HL-60 (cell line): ENCODE data around the gene GPLD1.

ENCODE experiments used
- DNase-seq, 2 experiments: peaks; one replicate each; pipeline ENCODE4 v3.0.0-alpha.2; 2010 to 2020; ENCODE audit warnings: low read depth in 1 of 2, low spot score in 1 of 2
- H3K27ac ChIP-seq: fragments of 250-450 bp; sonication (Bioruptor Pico); replicated peaks from 2 replicates; pipeline ENCODE4 v1.5.1; 2020; ENCODE audit warnings: mild to moderate bottlenecking, moderate library complexity
- H3K27me3 ChIP-seq: fragments of 250-450 bp; sonication (Bioruptor Pico); 2 replicates; pipeline ENCODE4 v1.5.1; 2021; ENCODE audit warnings: mild to moderate bottlenecking, moderate library complexity; ENCODE audit not compliant: insufficient read depth, poor library complexity, severe bottlenecking
- H3K4me3 ChIP-seq: replicated peaks from 2 replicates; pipeline ENCODE4 v1.5.1; 2011; ENCODE audit warnings: mild to moderate bottlenecking, control low read depth, low read length; ENCODE audit not compliant: insufficient read depth
- GABPA ChIP-seq: IDR thresholded peaks from 2 replicates; pipeline ENCODE4 v1.6.1; 2012; ENCODE audit warnings: low read depth
- POLR2AphosphoS5 ChIP-seq: IDR thresholded peaks from 2 replicates; pipeline ENCODE4 v1.6.1; 2012; ENCODE audit warnings: low read depth
- SPI1 ChIP-seq: IDR thresholded peaks from 2 replicates; pipeline ENCODE4 v1.6.1; 2012; ENCODE audit warnings: low read depth, mild to moderate bottlenecking, borderline replicate concordance
- TF ChIP-seq, protein P1 (sequence below): IDR thresholded peaks from one replicate; pipeline ENCODE4 v1.5.1; 2011; ENCODE audit warnings: low read length, control low read depth, inconsistent platforms; ENCODE audit not compliant: insufficient read depth
- TF ChIP-seq, protein P2 (sequence below): IDR thresholded peaks from 2 replicates; pipeline ENCODE4 v1.6.1; 2012; ENCODE audit warnings: low read depth; ENCODE audit not compliant: insufficient replicate concordance

GPLD1 gene

DNA sequence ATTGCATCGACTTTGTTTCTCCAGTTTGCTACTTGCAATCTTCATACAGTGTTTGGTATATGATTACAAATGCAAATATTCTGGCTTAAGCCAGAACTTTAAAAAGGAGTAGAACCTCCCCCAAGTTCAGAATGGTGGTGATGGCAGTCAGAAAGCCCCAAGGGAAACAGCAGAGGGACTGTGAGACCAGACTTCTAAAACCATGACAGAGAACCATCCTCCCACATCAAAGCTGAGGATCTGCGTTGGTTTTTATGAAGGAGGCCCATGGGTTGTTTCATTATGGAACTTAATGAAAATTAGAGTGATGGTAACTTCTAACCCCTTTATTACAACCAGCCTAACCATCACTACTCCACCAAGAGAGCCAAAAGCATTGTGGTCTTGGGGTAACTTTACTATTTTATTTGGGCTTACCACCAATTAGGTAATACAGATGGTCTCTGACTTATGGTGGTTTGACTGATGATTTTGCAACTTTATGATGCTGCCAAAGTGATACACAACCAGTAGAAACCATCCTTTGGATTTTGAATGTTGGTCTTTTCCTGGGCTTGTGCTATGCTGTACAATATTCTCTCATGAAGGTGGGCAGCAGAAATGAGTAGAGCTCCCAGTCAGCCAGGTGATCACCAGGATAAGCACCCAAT lies 97.5 kb downstream of the GPLD1 start:
- Histone ChIP-seq H3K27ac (no peak overlapping the region), H3K27me3 (no peaks in the 10 kb centered on the region), H3K4me3 (no peak overlapping the region)
- no peak for DNase-seq
- TF ChIP-seq, protein P1, sequence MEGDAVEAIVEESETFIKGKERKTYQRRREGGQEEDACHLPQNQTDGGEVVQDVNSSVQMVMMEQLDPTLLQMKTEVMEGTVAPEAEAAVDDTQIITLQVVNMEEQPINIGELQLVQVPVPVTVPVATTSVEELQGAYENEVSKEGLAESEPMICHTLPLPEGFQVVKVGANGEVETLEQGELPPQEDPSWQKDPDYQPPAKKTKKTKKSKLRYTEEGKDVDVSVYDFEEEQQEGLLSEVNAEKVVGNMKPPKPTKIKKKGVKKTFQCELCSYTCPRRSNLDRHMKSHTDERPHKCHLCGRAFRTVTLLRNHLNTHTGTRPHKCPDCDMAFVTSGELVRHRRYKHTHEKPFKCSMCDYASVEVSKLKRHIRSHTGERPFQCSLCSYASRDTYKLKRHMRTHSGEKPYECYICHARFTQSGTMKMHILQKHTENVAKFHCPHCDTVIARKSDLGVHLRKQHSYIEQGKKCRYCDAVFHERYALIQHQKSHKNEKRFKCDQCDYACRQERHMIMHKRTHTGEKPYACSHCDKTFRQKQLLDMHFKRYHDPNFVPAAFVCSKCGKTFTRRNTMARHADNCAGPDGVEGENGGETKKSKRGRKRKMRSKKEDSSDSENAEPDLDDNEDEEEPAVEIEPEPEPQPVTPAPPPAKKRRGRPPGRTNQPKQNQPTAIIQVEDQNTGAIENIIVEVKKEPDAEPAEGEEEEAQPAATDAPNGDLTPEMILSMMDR, result no peak
- TF ChIP-seq POLR2AphosphoS5 (no peak), GABPA (no peak), SPI1 (no peak)
- TF ChIP-seq, protein P2, sequence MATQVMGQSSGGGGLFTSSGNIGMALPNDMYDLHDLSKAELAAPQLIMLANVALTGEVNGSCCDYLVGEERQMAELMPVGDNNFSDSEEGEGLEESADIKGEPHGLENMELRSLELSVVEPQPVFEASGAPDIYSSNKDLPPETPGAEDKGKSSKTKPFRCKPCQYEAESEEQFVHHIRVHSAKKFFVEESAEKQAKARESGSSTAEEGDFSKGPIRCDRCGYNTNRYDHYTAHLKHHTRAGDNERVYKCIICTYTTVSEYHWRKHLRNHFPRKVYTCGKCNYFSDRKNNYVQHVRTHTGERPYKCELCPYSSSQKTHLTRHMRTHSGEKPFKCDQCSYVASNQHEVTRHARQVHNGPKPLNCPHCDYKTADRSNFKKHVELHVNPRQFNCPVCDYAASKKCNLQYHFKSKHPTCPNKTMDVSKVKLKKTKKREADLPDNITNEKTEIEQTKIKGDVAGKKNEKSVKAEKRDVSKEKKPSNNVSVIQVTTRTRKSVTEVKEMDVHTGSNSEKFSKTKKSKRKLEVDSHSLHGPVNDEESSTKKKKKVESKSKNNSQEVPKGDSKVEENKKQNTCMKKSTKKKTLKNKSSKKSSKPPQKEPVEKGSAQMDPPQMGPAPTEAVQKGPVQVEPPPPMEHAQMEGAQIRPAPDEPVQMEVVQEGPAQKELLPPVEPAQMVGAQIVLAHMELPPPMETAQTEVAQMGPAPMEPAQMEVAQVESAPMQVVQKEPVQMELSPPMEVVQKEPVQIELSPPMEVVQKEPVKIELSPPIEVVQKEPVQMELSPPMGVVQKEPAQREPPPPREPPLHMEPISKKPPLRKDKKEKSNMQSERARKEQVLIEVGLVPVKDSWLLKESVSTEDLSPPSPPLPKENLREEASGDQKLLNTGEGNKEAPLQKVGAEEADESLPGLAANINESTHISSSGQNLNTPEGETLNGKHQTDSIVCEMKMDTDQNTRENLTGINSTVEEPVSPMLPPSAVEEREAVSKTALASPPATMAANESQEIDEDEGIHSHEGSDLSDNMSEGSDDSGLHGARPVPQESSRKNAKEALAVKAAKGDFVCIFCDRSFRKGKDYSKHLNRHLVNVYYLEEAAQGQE, result no peak

DNA sequence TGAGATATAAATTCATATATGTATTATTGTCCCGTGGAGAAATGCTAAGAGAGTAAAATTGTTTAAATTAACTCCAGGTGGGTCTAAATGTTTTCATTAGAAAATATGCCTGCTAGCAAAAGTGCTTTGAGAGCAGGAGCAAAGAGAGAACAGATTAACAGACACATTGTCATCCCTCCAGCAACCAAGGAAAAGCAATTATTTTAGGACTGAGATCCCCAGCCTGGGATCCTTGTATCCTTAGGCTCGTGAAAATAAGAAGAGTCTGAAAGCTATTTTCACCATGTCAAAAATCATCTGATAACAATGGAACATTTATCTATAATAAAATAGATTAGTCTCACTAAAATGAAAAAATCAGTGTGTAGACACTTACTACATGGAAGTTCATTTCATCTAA lies 98.2 kb downstream of the GPLD1 start:
- TF ChIP-seq, protein P2, result no peak
- TF ChIP-seq, protein P1, result no peak
- DNase-seq, result no peak
- Histone ChIP-seq H3K27ac (no peak overlapping the region), H3K4me3 (no peak overlapping the region), H3K27me3 (no peaks in the 10 kb centered on the region)

DNA sequence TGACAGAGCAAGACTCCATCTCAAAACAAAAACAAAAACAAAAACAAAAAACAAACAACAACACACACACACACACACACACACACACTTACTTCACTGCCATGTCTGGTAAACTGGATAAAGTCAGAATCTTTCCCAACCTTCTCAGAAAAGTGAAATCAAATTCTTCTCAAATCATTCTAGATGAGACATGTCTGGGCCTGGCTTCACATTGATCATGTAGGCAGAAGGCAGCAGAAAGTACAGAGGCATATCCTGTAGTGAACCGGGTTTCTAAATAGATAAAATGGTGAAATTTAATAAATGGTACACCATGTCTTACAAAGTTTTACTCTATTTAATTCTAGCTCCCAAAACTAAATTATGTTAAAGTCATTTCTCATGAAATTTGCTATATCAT lies 101.6 kb downstream of the GPLD1 start:
- no peak for DNase-seq
- TF ChIP-seq, protein P2, result no peak
- TF ChIP-seq, protein P1, result no peak
- TF ChIP-seq GABPA (no peak), POLR2AphosphoS5 (no peak), SPI1 (no peak)
- H3K27ac ChIP-seq, result no peak overlapping the region
- no peaks in the 10 kb centered on the region for H3K27me3 ChIP-seq
- H3K4me3 ChIP-seq, result no peak overlapping the region
